Stimulated activated CD4-positive, alpha-beta T cell treated with anti-CD3 and anti-CD28 coated beads, Interleukin-2, amount 100 ng/mL, for 24 hours (primary cell): ENCODE data around the gene CBLL1.

Experiments used
- DNase-seq, 2 donors: peaks; one replicate each; pipeline ENCODE4 v3.0.0-alpha.2; 2020

Gene CBLL1

GRCh38 chr7:107743567-107744344 lies at the start of gene CBLL1:
TSS of gene CBLL1 (plus strand) at chr7:107744142. CDS start at chr7:107744164, 22 bp downstream.
- DNase-seq, result peak; percentile 98

GRCh38 chr7:107694386-107694785 lies 49.6 kb upstream of the CBLL1 start:
- no peak for DNase-seq

- DNase-seq, result no peak
These were observed 47.5 kb upstream of the CBLL1 start for GRCh38 chr7:107696330-107696946.

- DNase-seq, result no peak
These were observed 46.5 kb upstream of the CBLL1 start for GRCh38 chr7:107697321-107698049.

- no peak for DNase-seq
These were observed 43.4 kb upstream of the CBLL1 start for GRCh38 chr7:107700570-107700969.

GRCh38 chr7:107701191-107701590 lies 42.8 kb upstream of the CBLL1 start:
- no peak for DNase-seq

GRCh38 chr7:107703219-107703618 lies 40.7 kb upstream of the CBLL1 start:
- no peak for DNase-seq

GRCh38 chr7:107703872-107704271 lies 40.1 kb upstream of the CBLL1 start:
- DNase-seq, result no peak

GRCh38 chr7:107708956-107709355 lies 35.0 kb upstream of the CBLL1 start:
- DNase-seq, result no peak

- no peak for DNase-seq
These were observed 32.6 kb upstream of the CBLL1 start for GRCh38 chr7:107711301-107711700.

GRCh38 chr7:107712025-107712424 lies 31.9 kb upstream of the CBLL1 start:
- DNase-seq, result no peak

GRCh38 chr7:107712896-107713295 lies 31.0 kb upstream of the CBLL1 start:
- DNase-seq, result no peak

- no peak for DNase-seq
These were observed 28.4 kb upstream of the CBLL1 start for GRCh38 chr7:107715531-107715930.

GRCh38 chr7:107718456-107719193 lies 25.3 kb upstream of the CBLL1 start:
- DNase-seq, result no peak

- no peak for DNase-seq
These were observed 22.7 kb upstream of the CBLL1 start for GRCh38 chr7:107721286-107721685.

- DNase-seq, result no peak
These were observed 20.7 kb upstream of the CBLL1 start for GRCh38 chr7:107723255-107723654.

- DNase-seq, result peak; percentile 42 to 55
These were observed 18.7 kb upstream of the CBLL1 start for GRCh38 chr7:107725138-107725740.

GRCh38 chr7:107726356-107727130 lies 17.4 kb upstream of the CBLL1 start:
- no peak for DNase-seq

GRCh38 chr7:107728276-107728675 lies 15.7 kb upstream of the CBLL1 start:
- no peak for DNase-seq

- DNase-seq, result peak in 1 of 2 donors; percentile 64
These were observed 1.0 kb upstream of the CBLL1 start for GRCh38 chr7:107742678-107743566.

GRCh38 chr7:107744345-107744750 lies 406 bp downstream of the CBLL1 start:
- DNase-seq, result no peak
